Mesendoderm (in vitro differentiated cells): Measurements from ENCODE around the gene MSL3B.
"Not testable (repeated sequence)": the region's sequence is repeated elsewhere in the genome, so short reads cannot be mapped to it uniquely, and the experiment has no call there.

ENCODE experiments used
- DNase-seq: peaks from one replicate; pipeline ENCODE4 v3.0.0; 2013
- H2AK5ac ChIP-seq: 2 replicates; pipeline ENCODE4 v1.6.1; 2013; ENCODE audit warnings: low read length, inconsistent platforms
- H2BK120ac ChIP-seq: 2 replicates; pipeline ENCODE4 v1.6.1; 2013; ENCODE audit warnings: low read depth, mild to moderate bottlenecking, low read length, moderate library complexity, mixed read lengths
- H2BK15ac ChIP-seq: replicated peaks from 2 replicates; pipeline ENCODE4 v1.6.1; 2013; ENCODE audit warnings: low read depth, mild to moderate bottlenecking, moderate library complexity
- H2BK5ac ChIP-seq: 2 replicates; pipeline ENCODE4 v1.6.1; 2013; ENCODE audit warnings: low read length, inconsistent platforms
- H3K18ac ChIP-seq: 2 replicates; pipeline ENCODE4 v1.6.1; 2013; ENCODE audit warnings: mild to moderate bottlenecking, low read length, mixed read lengths
- H3K23ac ChIP-seq: one replicate; pipeline ENCODE4 v1.6.1; 2013; ENCODE audit warnings: low read length
- H3K27ac ChIP-seq: 2 replicates; pipeline ENCODE4 v1.5.1; 2013; ENCODE audit warnings: low read depth, mild to moderate bottlenecking, inconsistent platforms, low read length, moderate library complexity
- H3K27me3 ChIP-seq: 2 replicates; pipeline ENCODE4 v1.6.1; 2013; ENCODE audit warnings: low read length, control low read depth, mild to moderate bottlenecking, inconsistent platforms; ENCODE audit not compliant: insufficient read depth, poor library complexity
- H3K36me3 ChIP-seq: 2 replicates; pipeline ENCODE4 v1.6.1; 2013; ENCODE audit warnings: low read length, inconsistent platforms; ENCODE audit not compliant: control insufficient read depth, insufficient read depth
- H3K4ac ChIP-seq: one replicate; pipeline ENCODE4 v1.6.1; 2013; ENCODE audit warnings: low read depth, mild to moderate bottlenecking, low read length, moderate library complexity
- H3K4me1 ChIP-seq: 2 replicates; pipeline ENCODE4 v1.6.1; 2013; ENCODE audit warnings: low read depth, low read length, inconsistent platforms; ENCODE audit not compliant: control insufficient read depth
- H3K4me2 ChIP-seq: 2 replicates; pipeline ENCODE4 v1.6.1; 2013; ENCODE audit warnings: low read length
- H3K4me3 ChIP-seq: 2 replicates; pipeline ENCODE4 v1.5.1; 2013; ENCODE audit warnings: mild to moderate bottlenecking, low read length
- H3K56ac ChIP-seq: one replicate; pipeline ENCODE4 v1.6.1; 2013; ENCODE audit warnings: low read length
- H3K79me1 ChIP-seq: 2 replicates; pipeline ENCODE4 v1.6.1; 2013; ENCODE audit warnings: low read length, inconsistent platforms
- H3K79me2 ChIP-seq: 2 replicates; pipeline ENCODE4 v1.6.1; 2013; ENCODE audit warnings: mild to moderate bottlenecking, low read length; ENCODE audit not compliant: control insufficient read depth, insufficient read depth
- H3K9ac ChIP-seq: 2 replicates; pipeline ENCODE4 v1.6.1; 2013; ENCODE audit warnings: low read length, inconsistent platforms
- H4K5ac ChIP-seq: one replicate; pipeline ENCODE4 v1.6.1; 2013; ENCODE audit warnings: low read length
- H4K8ac ChIP-seq: one replicate; pipeline ENCODE4 v1.6.1; 2013; ENCODE audit warnings: low read depth, mild to moderate bottlenecking, control low read depth, low read length, moderate library complexity
- WGBS: extraction: QIAGEN DNeasy Blood & Tissue Kit; methylation state at CpG from one replicate; pipeline ENCODE4 v1.1.7; 2013; ENCODE audit warnings: low lambda C conversion rate, missing lambda C conversion rate; ENCODE audit not compliant: insufficient coverage; ENCODE audit errors: extremely low coverage; 5-methylcytosine and 5-hydroxymethylcytosine counted together

The MSL3B gene

DNA sequence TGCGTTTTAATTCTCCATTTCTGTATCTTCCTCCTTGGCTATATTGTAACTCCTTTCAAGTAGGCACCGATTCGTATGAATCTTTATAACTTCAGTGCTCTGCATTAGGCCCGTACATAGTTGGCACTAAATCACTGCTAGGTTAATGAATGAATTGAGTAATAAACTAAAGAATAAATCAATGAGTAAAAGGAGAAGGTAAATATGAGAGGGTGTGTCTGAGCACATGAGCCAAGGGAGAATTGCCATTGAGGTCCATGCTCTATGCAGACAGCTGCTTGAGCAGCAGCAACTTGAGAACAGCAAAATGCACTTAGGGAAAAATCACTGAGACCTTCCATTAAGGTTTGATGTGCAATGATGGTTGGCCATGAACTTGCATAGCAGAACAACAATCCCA is 37.8 kb upstream of the MSL3B start:
- Histone ChIP-seq H4K5ac (no peak overlapping the region), H2BK15ac (no peak overlapping the region), H3K79me1 (no peaks in the 10 kb centered on the region), H2BK5ac (no peak overlapping the region), H3K18ac (no peak overlapping the region), H3K4me2 (no peak overlapping the region), H3K4me3 (no peak overlapping the region), H3K36me3 (no peaks in the 10 kb centered on the region), H3K23ac (no peak overlapping the region), H3K56ac (no peak overlapping the region), H3K4me1 (no peaks in the 10 kb centered on the region), H3K9ac (no peak overlapping the region), H3K27me3 (no peaks in the 10 kb centered on the region), H4K8ac (no peak overlapping the region), H3K4ac (no peak overlapping the region), H2AK5ac (no peak overlapping the region), H3K79me2 (no peaks in the 10 kb centered on the region), H3K27ac (no peak overlapping the region), H2BK120ac (no peak overlapping the region)
- no CpG with 5 or more reads among the region's 4 CpGs for WGBS
- DNase-seq, result no peak

DNA sequence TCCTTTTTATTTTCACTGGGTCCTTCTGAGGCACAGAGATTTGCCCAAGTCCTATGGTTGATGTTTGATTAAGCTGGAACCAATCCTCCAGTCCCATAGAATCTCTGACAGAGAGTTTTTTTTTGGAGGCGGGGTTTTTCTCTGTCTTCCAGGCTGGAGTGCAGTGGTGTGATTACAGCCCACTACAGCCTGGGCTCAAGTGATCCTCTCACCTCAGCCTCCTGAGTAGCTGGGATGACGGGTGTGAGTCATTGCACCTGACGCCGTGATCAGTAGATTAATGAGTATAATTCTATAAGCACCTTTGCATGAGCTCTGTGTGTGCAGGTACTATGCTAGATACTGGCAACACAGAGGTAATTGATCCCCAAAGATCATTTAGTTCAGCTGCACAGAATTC is 33.7 kb upstream of the MSL3B start:
- H3K4me3 ChIP-seq, result no peak overlapping the region
- H4K5ac ChIP-seq, result no peak overlapping the region
- H3K9ac ChIP-seq, result no peak overlapping the region
- H3K27ac ChIP-seq, result no peak overlapping the region
- H3K79me1 ChIP-seq, result no peaks in the 10 kb centered on the region
- no peak overlapping the region for H2BK5ac ChIP-seq
- no peaks in the 10 kb centered on the region for H3K4me1 ChIP-seq
- no peak overlapping the region for H3K4ac ChIP-seq
- no peaks in the 10 kb centered on the region for H3K79me2 ChIP-seq
- H2BK120ac ChIP-seq, result no peak overlapping the region
- no CpG with 5 or more reads among the region's 4 CpGs for WGBS
- no peak for DNase-seq
- H3K23ac ChIP-seq, result no peak overlapping the region
- H4K8ac ChIP-seq, result no peak overlapping the region
- H2AK5ac ChIP-seq, result no peak overlapping the region
- H3K18ac ChIP-seq, result no peak overlapping the region
- H3K27me3 ChIP-seq, result no peaks in the 10 kb centered on the region
- H3K56ac ChIP-seq, result no peak overlapping the region
- H3K4me2 ChIP-seq, result no peak overlapping the region
- no peak overlapping the region for H2BK15ac ChIP-seq
- H3K36me3 ChIP-seq, result no peaks in the 10 kb centered on the region

- DNase-seq, result no peak
- Histone ChIP-seq H3K27ac (no peak overlapping the region), H3K18ac (no peak overlapping the region), H3K27me3 (no peaks in the 10 kb centered on the region), H3K4me1 (no peaks in the 10 kb centered on the region), H4K5ac (no peak overlapping the region), H3K4ac (no peak overlapping the region), H2BK5ac (no peak overlapping the region), H2AK5ac (no peak overlapping the region), H3K4me3 (no peak overlapping the region), H3K56ac (no peak overlapping the region), H2BK15ac (no peak overlapping the region), H3K36me3 (no peaks in the 10 kb centered on the region), H3K79me2 (no peaks in the 10 kb centered on the region), H3K9ac (no peak overlapping the region), H3K4me2 (no peak overlapping the region), H3K79me1 (no peaks in the 10 kb centered on the region), H3K23ac (no peak overlapping the region), H4K8ac (no peak overlapping the region), H2BK120ac (no peak overlapping the region)
- WGBS, result no CpG with 5 or more reads among the region's 4 CpGs
Measured at GRCh38 chr2:233901367-233901766, 33.2 kb upstream of the MSL3B start.

DNA sequence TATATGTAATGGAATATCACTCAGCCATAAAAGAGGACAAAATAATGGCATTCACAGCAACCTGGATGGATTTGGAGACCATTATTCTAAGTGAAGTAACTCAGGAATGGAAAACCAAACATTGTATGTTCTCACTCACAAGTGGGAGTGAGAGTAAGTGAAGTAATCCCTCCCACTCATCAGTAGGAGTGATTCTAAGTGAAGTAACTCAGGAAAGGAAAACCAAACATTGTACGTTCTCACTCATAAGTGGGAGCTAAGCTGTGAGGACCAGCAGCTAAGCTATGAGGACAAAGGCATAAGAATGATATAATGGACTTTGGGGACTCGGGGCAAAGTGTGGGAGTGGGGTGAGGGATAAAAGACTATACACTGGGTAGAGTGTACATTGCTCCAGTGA is 28.1 kb upstream of the MSL3B start:
- H3K9ac ChIP-seq, H3K18ac ChIP-seq, H3K27me3 ChIP-seq, H2BK5ac ChIP-seq, H3K4me1 ChIP-seq, H3K4me2 ChIP-seq, H3K79me1 ChIP-seq, H4K8ac ChIP-seq, H2BK120ac ChIP-seq, H3K36me3 ChIP-seq, H4K5ac ChIP-seq, H3K4me3 ChIP-seq, DNase-seq, H3K56ac ChIP-seq, H3K27ac ChIP-seq, H3K23ac ChIP-seq, H2AK5ac ChIP-seq, H3K79me2 ChIP-seq, H3K4ac ChIP-seq, H2BK15ac ChIP-seq: not testable (repeated sequence)
- WGBS, result no CpG with 5 or more reads among the region's 2 CpGs

DNA sequence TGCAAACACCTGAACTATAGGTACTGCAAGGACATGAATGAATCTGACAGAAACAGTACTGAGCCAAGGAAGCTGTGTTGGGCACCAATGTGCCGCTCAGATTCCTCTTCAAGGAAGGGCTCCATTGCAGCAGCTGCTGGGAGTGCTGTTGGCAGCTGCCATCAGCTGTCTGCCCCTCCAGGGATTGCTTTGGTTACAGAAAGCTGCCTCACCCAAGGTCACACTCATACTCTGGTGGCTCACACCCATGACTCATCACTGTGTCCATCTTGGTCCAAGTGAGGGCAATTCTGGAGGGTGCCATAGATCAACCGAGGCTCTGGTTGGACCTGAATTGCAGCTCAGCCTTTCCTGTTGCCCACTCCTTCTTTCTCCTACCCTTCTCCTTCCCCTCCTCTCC is 24.6 kb upstream of the MSL3B start:
- H3K4ac ChIP-seq, result no peak overlapping the region
- no CpG with 5 or more reads among the region's 2 CpGs for WGBS
- no peaks in the 10 kb centered on the region for H3K79me1 ChIP-seq
- no peak overlapping the region for H4K8ac ChIP-seq
- H3K36me3 ChIP-seq, result no peaks in the 10 kb centered on the region
- no peak overlapping the region for H2BK120ac ChIP-seq
- H4K5ac ChIP-seq, result no peak overlapping the region
- no peaks in the 10 kb centered on the region for H3K4me1 ChIP-seq
- no peaks in the 10 kb centered on the region for H3K27me3 ChIP-seq
- DNase-seq, result no peak
- H2AK5ac ChIP-seq, result no peak overlapping the region
- no peak overlapping the region for H2BK5ac ChIP-seq
- no peaks in the 10 kb centered on the region for H3K79me2 ChIP-seq
- H3K18ac ChIP-seq, result no peak overlapping the region
- H3K4me3 ChIP-seq, result no peak overlapping the region
- no peak overlapping the region for H2BK15ac ChIP-seq
- H3K4me2 ChIP-seq, result no peak overlapping the region
- no peak overlapping the region for H3K23ac ChIP-seq
- no peak overlapping the region for H3K27ac ChIP-seq
- H3K9ac ChIP-seq, result no peak overlapping the region
- H3K56ac ChIP-seq, result no peak overlapping the region

- Histone ChIP-seq H3K18ac (no peak overlapping the region), H3K27ac (no peak overlapping the region), H2BK15ac (no peak overlapping the region), H3K4ac (no peak overlapping the region), H3K4me3 (no peak overlapping the region), H4K8ac (no peak overlapping the region), H3K79me2 (no peaks in the 10 kb centered on the region), H3K36me3 (no peaks in the 10 kb centered on the region), H2AK5ac (no peak overlapping the region), H3K23ac (no peak overlapping the region), H2BK120ac (no peak overlapping the region), H3K4me2 (no peak overlapping the region), H3K9ac (no peak overlapping the region), H2BK5ac (no peak overlapping the region), H3K27me3 (no peaks in the 10 kb centered on the region), H3K4me1 (no peaks in the 10 kb centered on the region), H4K5ac (no peak overlapping the region), H3K56ac (no peak overlapping the region), H3K79me1 (no peaks in the 10 kb centered on the region)
- no peak for DNase-seq
Measured at GRCh38 chr2:233882353-233882752, 14.2 kb upstream of the MSL3B start.
